Measurements from ENCODE around the gene ME3.
A peak's percentile ranks its signal among the peaks of the same experiment; 100 is the strongest.

Gene ME3

DNA sequence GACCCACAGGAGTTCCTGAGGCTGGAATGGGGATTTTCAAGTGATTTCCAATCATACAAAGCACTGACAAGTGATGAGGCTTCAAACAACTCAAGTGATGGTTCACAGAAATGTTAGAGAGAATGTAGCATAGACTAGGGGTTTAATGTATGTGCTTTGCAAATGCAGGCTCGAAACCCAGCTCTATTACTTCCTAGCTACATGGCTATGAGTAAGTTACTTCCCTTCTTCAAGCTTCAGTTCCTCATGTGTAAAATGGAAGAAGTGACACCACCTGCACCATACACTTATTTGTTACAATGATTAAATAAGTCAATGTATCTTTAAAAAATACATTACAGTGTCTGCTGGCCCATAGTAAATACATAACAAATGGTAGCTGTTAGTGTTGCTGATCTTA, 158.0 kb downstream of the ME3 start:
- no peak for DNase-seq (ENCODE audit: low spot score)

DNA sequence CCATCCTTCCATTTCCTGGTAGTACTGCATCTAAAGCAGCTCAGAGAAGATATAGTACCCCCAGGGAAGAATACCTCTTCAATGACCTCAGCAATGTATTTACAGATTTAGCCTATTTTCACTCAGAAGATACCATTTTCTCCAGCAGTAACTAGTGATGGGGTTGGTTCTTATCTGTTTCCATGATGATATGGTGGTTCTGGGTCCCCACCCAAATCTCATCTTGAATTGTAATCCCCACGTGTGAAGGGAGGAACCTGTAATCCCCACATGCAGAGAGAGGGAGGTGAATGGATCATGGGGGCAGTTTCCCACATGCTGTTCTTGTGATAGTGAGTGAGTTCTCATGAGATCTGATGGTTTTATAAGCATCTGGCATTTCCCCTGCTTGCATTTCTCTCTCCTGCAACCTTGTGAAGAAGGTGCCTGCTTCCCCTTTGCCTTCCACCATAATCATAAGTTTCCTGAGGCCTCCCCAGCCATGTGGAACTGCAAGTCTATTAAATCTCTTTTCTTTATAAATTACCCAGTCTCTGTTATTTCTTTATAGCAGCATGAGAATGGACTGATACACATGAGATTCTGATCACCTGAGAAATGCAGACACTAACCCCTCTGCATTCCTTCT, 158.6 kb downstream of the ME3 start:
- no peak for DNase-seq (ENCODE audit: low spot score)

DNA sequence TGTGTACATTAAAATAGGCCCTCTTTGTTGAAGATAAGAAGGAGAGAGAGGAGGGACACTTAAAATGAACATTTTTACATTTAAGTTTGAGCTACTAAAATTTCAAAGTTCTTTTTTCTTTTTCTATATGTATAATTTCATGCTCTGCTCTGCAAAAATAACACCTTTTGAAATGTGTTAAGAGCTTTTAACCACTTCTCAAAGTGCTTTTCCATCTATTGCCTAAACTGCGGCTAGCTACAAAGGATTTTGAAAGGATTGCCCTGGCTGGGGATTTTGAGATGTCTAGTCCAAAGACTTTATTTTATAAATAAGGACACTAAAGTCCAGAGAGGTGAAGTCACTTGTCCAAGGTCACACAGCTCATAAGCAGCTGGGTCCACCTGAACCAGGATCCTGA, 159.3 kb downstream of the ME3 start:
- DNase-seq (ENCODE audit: low spot score), result no peak

DNA sequence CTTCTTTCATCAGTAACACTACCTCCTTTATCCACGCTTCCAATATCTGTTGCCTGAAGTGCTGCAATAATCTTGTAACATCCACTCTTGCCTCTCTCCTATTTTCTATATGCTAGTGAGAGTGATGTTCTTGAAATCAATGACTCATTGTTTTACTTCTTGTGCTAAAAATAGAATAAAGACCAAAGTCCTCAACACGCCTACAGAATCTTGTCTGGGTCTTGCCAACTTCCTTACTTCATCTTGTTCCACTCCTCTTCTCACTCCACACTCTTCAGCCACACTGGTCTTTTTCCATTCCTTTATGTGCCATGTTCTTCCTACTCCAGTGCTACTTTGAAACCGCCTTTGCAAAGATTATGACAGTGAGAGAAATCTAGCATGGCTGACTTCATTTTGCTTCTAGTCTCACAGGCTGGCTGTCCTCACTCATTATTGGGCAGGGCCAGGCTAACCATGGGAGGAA, 161.3 kb downstream of the ME3 start:
- DNase-seq (ENCODE audit: low spot score), result peak; percentile 15

DNA sequence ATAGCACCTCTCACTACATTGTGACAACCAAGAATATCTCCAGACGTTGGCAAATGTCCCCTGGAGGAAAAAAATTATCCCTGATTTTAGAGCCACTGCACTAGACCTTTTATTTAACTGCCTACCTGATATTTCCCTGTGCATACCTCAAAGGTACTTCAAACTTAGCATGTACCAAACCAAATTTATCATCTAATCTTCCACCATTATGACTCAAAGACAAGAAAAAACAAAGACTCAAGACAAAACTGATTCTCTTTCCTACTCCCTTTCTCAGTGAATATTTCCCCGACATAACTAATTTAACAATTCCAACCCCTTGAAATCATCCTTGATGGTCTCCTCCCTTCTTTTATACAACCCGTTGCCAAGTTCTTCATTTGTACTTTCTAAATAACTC, 161.7 kb downstream of the ME3 start:
- no peak for DNase-seq (ENCODE audit: low spot score)

DNA sequence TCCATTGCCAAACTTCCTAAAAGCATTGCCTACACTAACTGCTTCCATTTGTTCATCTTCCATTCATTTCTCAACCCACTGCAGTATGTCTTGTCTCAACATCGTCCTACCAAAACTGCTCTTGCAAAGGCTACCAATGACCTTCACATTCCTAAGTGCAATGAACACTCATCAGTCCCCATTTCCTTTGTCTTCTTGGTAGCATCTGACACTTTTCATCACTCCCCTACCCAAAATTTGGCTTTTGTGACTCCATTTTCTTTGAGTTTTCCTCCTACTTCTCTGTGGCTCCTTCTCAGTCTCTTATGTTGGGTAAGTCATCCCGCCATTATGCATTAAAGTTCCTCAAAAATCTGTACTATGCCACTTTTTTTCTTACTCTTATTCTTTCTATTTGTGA, 162.3 kb downstream of the ME3 start:
- no peak for DNase-seq (ENCODE audit: low spot score)

DNA sequence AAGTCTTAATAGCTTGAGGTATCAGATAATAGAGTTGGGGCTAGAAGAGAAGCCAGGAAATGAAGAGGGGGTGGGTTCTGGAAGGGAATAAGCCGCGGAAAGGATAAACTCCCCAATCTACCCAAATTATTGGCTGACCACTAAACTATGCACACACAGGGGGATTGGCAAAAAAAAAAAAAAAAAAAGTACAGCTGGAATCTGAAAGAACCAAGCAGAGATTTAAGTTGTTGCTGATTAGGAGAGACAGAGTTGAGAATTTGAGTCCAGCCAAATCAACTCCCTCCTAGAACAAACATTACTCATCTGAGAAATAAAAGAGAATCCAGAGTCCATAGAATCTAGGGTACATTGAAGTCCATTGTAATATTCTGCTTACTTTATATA, 162.8 kb downstream of the ME3 start:
- DNase-seq (ENCODE audit: low spot score), result no peak

DNA sequence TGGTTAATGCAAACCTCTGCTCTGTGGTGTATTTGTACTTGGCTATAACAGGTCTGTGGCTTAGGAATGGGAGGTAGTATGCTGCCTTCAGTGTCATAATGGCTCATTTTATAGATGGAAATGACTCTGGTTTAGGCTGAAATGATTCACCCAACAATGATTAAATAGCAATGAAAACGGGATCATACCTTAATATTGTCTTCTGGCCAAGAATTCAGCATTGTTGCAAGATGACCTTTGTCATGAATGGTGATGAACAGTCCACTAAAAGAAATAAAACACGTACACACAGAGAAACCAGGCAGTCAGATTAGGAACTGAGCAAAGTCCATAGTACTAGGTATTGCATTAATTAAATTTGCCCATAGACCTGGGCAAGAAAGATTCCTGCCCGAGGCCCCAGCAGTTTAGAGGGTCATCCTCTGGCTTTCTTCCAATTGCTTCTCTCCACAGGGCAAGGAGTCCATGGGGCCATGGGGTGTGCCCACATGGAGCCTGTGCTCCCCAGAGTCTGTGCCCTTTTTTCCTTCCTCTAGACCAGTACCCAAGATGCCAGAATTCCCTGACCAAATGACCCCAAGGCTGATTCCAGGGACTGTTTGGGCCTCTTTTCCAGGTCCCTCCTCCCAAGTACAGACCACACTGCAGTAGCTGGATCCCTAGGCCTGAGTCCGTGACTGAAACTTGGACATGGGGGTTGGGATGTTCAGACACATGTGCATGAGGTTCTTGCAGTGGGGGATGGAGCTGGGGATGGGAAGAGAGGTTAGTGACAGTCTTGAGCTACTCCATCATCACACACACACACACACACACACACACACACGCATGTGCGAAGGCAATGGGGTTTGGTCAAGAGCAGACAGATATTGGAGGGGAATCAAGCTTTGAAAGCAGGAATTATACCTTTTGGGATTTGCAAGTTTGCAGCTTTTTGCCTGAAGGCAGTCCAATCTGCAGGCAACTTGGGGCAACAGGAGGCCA, 163.5 kb downstream of the ME3 start:
- no peak for DNase-seq (ENCODE audit: low spot score)

DNA sequence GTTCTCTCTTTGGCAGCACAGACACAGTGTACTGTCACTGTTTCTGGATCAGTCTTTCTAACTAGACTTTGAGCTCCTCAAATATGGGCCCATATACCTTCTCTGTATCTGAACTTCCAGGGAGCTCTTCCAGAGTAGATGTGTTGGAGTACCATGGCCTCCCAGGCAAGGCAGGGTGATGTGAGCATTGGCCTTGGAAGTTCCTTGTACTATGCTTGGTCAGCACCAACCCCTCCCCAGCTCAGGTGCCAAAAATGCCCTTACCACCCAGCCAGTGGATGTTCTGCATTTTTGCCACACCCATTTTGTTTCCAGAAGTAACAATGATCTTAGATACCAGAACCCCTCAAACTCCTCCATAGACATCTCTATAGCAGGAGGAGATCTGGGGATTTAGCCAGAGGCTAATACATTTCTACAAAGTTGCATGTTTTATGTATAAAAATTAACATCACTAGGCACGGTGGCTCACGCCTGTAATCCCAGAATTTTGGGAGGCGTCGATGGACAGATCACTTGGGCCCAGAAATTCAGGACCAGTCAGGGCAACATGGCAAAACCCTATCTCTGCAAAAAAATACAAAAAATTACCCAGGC, 165.1 kb downstream of the ME3 start:
- no peak for DNase-seq (ENCODE audit: low spot score)

DNA sequence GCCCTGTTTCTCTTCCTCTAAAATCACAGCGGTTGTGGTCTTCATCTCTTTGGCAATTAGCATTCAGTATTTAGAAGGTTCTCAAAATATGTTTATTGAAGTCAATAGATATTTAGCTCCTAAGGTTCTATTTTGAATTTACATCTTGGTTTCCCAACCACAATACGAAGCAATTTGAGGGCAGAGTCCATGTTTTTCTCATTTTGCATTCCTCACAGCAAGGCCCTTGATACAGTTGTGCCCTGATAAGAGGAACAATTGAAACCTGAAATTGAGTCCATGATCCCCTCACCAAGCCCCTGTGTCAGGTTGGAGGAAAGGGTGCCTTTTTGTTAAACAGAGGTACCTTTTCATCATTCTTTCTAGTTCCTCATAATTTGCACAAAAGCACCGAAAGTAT, 166.2 kb downstream of the ME3 start:
- DNase-seq (ENCODE audit: low spot score), result no peak

DNA sequence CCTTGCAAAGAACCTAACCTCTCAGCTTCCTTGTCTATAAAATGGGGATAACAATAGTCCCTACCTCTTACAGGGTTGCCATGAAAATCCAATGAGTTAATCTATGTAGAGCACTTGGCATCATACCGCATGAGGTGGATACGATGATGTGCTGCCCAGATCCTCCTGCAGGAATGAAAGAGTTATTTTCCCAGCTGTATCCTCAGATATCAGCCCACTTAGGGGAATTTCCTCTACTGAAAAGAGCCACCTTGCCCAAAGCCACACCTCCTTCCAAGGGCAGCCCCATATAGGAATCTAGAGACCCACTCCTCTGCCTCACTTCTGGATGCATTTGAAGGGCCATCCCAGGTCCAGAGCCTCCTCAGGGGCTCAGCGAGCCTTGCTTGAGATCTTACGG, 169.3 kb downstream of the ME3 start:
- DNase-seq (ENCODE audit: low spot score), result no peak

DNA sequence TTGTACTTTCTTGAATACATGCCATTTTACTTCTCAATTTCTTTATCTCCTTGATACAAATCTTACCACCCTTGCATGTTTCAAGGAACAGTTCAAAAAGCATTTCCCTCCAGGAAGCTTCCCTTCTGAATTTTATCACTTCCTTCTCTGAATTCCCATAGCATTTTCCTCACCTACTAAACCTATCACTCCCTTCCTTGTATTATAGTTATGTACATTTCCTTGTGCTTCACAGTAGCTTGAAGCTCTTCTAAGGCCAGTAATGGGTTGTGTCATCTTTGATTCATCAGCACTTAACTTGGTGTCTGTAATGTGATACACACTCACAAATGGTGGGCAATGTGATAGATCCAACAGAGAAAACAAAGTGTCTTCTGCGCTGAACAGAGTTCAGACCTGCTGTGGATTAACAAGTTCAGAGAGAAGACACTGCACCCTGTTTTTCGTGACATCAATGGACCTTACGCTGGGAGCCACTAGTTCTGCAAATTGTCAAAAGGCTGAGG, 170.2 kb downstream of the ME3 start:
- DNase-seq (ENCODE audit: low spot score), result no peak

DNA sequence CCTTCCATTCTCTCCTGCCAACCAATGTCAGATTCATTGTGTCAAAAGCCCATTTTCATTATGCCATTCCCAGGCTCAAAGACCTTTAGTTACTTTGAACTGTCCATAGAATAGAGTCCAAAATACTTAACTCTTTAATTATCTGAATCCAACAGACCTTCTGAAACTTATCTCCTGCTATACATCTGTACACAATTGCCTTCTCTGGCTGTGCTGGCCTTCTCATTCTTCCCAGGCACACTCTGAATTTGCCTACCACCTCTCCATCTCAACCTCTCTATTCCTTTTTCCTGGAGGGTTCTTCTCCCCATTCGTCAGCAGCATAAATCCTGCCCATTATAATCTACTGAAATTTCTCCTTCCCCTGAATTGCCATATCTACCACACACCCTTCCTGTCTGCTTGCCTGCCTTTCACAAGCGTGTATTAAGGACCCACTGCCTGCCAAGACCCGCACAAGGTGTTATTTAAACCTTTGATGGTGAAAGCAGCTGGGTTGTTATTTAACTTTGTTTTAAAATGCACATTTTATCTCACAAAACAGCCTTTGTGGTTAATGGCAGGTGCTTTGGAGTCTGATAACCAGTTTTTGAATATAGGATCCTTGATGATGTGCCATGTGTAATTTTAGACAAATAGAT, 171.8 kb downstream of the ME3 start:
- no peak for DNase-seq (ENCODE audit: low spot score)

DNA sequence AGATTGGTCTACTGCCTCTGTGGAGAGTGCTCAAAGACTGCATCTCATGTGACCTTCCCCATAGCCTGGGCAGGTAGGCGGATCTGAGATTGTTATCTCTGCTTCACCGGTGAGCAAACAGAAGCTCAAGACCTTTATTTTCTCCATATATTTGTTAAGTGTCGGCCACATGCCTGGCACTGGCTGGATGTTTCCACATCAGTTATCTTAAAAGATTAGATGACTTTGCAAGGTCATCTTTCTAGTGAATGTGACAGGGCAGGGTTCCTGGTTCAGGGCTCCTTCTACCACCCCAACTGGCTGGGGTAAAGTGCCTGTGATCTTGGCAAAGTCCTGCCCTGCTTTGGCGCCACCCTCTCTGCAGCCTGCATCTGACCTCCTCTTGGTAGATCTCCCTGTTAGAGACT, 172.7 kb downstream of the ME3 start:
- DNase-seq (ENCODE audit: low spot score), result no peak

DNA sequence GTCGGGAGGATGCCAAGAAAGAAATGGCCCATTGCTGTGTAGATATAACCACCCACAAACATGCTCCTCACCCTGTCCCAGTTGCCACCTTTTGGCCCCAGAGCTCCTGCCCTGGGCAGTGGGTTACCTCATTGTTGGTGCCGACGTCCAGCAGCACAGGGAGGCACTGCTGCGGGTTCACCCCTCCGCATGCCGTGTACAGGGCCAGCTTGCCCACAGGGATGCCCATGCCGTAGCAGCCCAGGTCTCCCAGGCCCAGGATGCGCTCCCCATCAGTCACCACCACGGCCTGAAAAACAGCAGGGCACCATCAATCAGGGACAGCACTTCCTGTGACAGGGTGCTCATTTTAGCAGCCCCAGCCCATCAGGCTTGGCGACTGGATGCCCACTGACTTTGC, 174.6 kb downstream of the ME3 start:
- no peak for DNase-seq (ENCODE audit: low spot score)

DNA sequence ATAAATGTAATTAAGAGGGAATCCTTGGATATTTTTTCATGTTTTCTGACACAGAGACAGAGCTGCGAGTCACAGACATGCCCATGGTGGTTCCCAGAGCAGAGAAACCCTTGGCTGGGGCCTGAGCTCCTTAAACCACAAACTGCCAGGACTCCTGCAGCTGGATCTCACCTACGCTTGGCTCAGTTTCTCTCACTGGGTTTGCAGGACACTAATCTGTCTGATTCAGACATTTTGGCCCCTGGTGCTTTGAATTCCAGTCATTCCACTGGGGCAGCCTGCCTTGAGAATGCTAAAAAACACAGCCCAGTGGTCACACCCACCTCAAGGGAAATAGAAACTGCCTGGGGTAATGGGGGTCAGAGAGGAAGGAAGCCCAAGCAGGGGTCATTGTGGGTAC, 175.1 kb downstream of the ME3 start:
- DNase-seq (ENCODE audit: low spot score), result no peak

DNA sequence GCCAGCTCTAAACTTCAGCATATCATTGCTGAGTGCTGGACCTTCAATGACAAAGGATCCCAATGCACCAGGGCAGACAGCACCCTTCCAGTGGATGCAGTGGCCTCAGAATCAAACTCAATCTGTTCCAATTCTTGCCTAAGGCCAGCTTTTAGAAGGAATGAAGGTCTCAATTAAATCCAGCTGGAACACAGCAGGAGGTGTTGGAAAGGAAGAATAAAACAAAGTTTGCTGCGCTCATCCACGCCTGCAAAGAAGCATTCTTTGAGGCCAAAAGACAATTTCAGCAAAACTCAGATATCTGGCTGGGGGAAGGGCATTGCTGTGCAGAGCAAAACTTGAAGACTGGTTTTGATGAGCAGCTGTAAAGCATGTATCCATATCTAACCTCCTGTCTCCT, 177.1 kb downstream of the ME3 start:
- no peak for DNase-seq (ENCODE audit: low spot score)

DNA sequence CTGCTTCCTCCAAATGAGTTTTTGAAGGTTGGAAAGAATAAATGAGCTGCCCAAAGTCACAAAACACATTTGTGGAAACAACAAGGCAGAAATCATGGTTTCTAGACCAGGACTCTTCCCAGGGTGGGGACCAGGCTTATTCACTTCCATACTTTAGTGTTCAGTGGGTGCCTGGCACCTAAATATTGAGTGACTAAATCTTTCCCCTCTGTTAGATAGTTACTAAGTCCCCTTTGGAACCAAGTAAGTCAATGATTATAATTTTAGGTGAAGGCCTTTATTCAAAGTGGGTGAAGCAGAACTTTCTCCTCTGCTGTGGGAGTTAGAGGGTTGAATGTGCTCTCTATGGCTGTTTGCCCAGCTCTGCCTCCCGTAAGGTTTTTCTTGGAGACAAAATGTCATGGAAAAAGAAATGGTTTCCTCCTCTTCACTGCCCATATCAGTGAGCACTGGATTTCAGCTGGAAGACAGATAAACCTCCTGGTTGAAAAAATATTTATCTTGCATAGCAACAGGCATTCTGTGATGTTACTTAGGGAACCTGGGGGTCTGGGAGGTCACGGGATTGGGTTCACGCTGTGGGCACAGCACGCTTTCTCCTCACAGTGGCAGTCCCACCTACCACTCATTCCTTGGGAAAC, 179.9 kb downstream of the ME3 start:
- no peak for DNase-seq (ENCODE audit: low spot score)

DNA sequence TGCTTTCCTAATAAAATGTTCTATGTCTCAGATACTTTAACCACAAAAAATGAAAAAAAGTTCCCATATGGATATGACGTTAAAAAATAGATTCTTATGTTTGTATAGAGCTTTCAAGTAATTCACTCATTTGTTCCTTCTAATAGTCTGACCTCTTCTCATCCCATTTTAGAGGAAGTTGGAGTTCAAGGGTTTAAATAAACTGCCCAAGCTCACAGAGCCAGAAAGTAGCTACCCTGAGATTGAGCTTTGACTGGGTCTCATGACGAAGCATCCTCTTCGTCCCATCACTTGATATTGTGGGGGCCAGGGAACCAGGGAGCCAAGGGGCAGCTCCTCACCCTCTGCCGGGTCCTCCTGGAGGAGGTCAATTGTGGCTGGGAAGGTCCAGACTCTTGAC, 181.4 kb downstream of the ME3 start:
- no peak for DNase-seq (ENCODE audit: low spot score)

DNA sequence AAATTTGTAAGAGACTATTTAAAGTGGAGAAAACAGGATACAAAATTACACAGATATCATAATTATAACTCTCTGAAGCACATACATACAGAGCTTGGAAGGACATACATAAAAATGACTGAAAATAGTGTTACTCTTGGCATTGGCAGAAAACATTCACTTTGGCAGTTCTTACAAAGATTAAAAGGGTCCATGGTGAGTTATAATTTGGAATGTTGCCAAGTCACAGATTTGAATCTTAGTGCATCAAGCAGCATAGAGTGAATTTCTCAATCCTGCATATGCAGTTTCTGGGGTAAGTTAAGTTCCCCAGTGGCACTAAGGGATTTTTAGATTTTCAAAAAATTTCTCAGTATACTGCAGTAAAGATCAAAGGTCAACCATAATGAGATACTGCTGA, 181.8 kb downstream of the ME3 start:
- DNase-seq (ENCODE audit: low spot score), result no peak

DNA sequence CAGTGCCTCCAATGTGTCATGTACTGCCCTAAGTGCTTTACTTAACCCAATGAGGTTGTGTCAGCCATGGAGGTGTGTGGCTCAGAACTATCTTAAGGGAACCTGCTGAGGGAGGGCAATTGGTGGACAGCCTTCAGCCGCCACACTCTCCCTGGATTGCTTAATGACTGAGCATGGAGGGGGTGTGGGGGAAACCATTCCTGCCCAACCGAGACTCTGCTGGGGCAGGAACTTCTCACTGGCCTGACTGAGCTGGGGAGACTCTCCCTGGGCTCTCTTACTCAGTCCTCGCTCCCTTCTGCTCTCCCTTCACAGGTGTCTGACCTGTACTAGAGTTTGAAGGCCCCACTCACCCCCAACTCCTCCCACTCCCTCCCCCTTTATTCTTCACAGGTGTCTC, 183.0 kb downstream of the ME3 start:
- no peak for DNase-seq (ENCODE audit: low spot score)

DNA sequence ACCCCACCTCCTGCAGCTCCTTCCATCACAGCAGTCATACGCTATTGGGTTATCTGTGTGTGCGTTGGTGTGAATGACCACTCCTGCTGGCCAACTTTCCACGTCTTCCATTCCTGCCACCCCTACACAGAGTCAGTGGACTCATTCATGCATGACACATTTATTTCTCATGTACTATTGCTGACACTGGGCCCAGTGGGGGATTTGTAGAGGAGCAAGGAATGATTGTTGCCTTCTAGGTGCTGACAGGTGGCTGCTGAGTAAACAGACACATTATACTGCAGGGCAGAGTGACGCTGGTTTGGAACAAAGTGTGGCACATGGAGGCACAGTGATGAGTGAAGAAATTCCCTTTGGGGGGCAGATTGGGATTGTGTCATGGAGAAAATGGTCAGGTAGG, 183.9 kb downstream of the ME3 start:
- DNase-seq (ENCODE audit: low spot score), result no peak
